GM12865 (cell line): ENCODE data around the gene GNAO1.

ENCODE experiments used
- DNase-seq: peaks from one replicate; pipeline ENCODE4 v3.0.0; 2010; ENCODE audit warnings: low read depth
- H3K4me3 ChIP-seq: 2 replicates; pipeline ENCODE4 v1.5.1; 2011; ENCODE audit warnings: mild to moderate bottlenecking, low read depth, low read length, control low read depth
- CTCF ChIP-seq: IDR thresholded peaks from 2 replicates; pipeline ENCODE4 v1.5.1; 2011; ENCODE audit warnings: low read length, control low read depth, low read depth, inconsistent platforms; ENCODE audit not compliant: insufficient read depth; ENCODE audit errors: missing control alignments

Gene GNAO1

DNA sequence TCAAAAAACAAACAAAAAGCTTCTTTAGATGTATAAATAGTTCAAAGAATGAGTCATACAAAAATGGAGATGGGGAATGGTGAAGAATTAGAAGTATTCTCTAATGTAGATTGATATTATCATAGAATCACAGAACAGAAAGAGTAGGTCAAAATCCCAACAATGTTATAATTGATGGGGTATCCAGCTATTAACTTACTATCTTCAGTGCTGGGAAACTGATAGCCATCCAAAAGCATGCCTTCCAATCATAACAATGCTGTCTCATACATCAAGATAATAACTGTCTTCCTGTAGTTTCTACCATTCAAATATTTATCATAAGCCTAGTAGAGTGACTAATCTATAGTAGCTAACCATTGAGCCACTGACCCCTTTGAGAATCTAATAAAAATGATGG, 26.7 kb upstream of the GNAO1 start:
- DNase-seq: no peak
- no peak for TF ChIP-seq CTCF
- H3K4me3 ChIP-seq: no peak overlapping the region

- no peak for DNase-seq
These were observed 16.9 kb upstream of the GNAO1 start for GRCh38 chr16:56174411-56174810.

GRCh38 chr16:56181401-56181800, 9.9 kb upstream of the GNAO1 start:
- H3K4me3 ChIP-seq: no peak overlapping the region
- no peak for TF ChIP-seq CTCF
- DNase-seq: no peak

More at GRCh38 chr16:56174411-56174810, 16.9 kb upstream of the GNAO1 start:
- no peak for TF ChIP-seq CTCF
- no peak overlapping the region for H3K4me3 ChIP-seq

DNA sequence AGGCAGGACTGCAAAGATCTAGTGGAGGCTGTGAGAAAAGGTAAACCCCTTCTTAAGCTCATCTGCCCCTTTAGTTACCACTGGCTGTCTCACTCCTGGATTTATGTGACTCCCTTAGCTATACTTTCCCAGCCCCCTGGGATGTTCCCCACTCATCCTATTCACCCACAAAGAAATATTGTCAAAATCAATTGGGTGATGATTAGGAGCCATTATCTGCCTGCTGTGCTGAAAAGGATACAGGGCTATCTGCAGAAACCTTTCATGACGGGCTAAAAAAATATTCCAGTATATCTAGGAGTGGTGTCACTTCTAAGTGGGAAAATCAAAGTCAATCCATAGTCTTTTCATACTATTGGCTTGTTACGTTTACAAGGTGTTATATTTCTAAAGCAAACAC, 8.0 kb upstream of the GNAO1 start:
- DNase-seq: no peak
- no peak for TF ChIP-seq CTCF
- H3K4me3 ChIP-seq: no peak overlapping the region

DNA sequence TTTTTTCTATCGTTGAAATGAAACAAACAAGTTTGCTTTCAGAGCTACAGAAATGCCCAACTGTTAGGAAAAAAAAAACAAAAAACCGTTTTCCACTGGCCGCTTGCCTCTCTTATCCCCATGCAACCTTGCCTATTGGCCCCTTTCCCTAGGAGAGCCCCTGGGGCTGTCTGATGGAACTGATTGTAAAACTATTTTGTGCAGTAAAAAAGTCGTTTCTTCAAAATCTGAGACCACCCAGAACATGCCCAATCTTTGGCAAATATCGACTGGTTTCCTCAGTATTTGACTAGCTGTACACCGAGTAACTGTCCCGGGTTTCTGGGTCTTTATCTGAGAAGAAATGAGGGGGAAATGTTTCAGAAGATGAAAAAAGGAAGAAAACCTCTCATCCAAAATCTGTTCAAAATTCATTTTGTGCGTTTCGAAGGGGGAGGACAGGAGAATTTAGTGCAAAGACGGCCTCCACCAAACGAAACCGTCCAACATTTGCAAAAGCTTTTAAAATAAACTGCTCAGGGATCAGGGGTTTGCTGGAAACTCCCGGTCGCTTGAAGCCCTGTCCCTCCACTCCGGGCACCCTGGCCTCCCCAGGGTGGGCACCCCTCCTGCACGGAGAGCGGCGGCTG, 1.1 kb upstream of the GNAO1 start:
- no peak overlapping the region for H3K4me3 ChIP-seq
- DNase-seq: no peak
- no peak for TF ChIP-seq CTCF

DNA sequence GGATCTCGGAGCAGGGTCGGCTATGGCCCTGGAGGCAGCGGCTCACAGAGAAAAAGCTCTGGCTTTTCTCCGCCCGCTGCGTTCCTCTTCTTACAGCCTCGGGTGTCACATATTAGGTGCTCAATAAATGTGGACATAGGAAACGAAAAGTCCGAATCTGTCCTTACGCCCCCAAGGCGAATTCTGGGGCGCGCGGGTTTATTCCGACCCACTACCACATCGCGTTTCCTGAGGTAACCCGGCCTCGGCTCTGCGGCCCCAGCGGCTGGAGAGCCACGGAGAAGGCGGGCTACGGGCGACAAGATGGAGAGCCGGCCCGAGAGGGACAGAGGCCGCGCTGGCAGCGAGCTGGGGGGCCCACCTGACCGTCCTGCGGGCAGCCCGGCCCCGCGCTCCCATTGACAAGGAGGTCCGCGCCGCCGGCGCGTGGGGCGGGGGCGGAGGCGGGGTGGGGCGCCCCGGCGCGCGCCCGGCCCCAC, 573 bp upstream of the GNAO1 start:
- no peak for DNase-seq
- no peak overlapping the region for H3K4me3 ChIP-seq

More for the DNA sequence above, 573 bp upstream of the GNAO1 start:
- no peak for TF ChIP-seq CTCF
